IMR-90 (cell line): ENCODE results near the gene SPSB4. TPM values are rescaled to one million over a fixed set of nuclear protein-coding genes. Genes with fewer than 3 reads are reported as not detected.

ENCODE experiments used
- ATAC-seq: fragments of 200-7000 bp; cut with Tn5 transposase; 2 replicates; pipeline ENCODE4 v1.9.1; 2020; ENCODE audit warnings: low read depth, mild to moderate bottlenecking, moderate library complexity
- BruUV-seq: library from RNA; stranded (reverse); fragments of 400-500 nt; replicated peaks from 2 replicates; lab custom pipeline; 2021; lab: Mats Ljungman, UMichigan
- CTCF ChIA-PET: fragments of 300-600 bp; formaldehyde crosslinking; extraction: SDS; loops from one replicate; lab custom pipeline; 2021; ENCODE audit warnings: antibody characterized with exemption; lab: Yijun Ruan, JAX
- POLR2A ChIA-PET: fragments of 300-600 bp; sonication (Branson Sonifier 250); formaldehyde crosslinking; loops from one replicate; lab custom pipeline; 2022; ENCODE audit warnings: antibody characterized with exemption; ENCODE audit not compliant: unreplicated experiment; lab: Charles Lee
- DNase-seq: peaks from one replicate; pipeline ENCODE4 v3.0.0; 2013
- H2AFZ ChIP-seq: replicated peaks from 2 replicates; pipeline ENCODE3; 2013; ENCODE audit warnings: low read length, mild to moderate bottlenecking; ENCODE audit not compliant: poor library complexity
- H2AK5ac ChIP-seq: 2 replicates; pipeline ENCODE4 v1.6.1; 2013; ENCODE audit warnings: low read depth, low read length, inconsistent platforms
- H2AK9ac ChIP-seq: replicated peaks from 2 replicates; pipeline ENCODE3; 2013; ENCODE audit warnings: mild to moderate bottlenecking, low read depth, low read length, moderate library complexity; ENCODE audit not compliant: poor library complexity
- H2BK120ac ChIP-seq: 2 replicates; pipeline ENCODE4 v1.6.1; 2013; ENCODE audit warnings: low read depth, low read length, inconsistent platforms
- H2BK15ac ChIP-seq: 3 replicates; pipeline ENCODE4 v1.6.1; 2013; ENCODE audit warnings: low read depth, low read length, inconsistent platforms
- H2BK20ac ChIP-seq: 2 replicates; pipeline ENCODE4 v1.6.1; 2013; ENCODE audit warnings: low read depth, mild to moderate bottlenecking, inconsistent platforms, low read length, moderate library complexity
- H2BK5ac ChIP-seq: 2 replicates; pipeline ENCODE4 v1.6.1; 2013; ENCODE audit warnings: mild to moderate bottlenecking, low read depth, low read length, inconsistent platforms; ENCODE audit not compliant: poor library complexity, severe bottlenecking
- H3K14ac ChIP-seq: replicated peaks from 2 replicates; pipeline ENCODE4 v1.6.1; 2013; ENCODE audit warnings: low read depth, low read length, inconsistent platforms
- H3K18ac ChIP-seq: 2 replicates; pipeline ENCODE4 v1.6.1; 2013; ENCODE audit warnings: low read depth, low read length, control low read depth
- H3K23ac ChIP-seq: 2 replicates; pipeline ENCODE4 v1.6.1; 2013; ENCODE audit warnings: low read depth, low read length, inconsistent platforms
- H3K27ac ChIP-seq: 2 replicates; pipeline ENCODE4 v1.5.1; 2013; ENCODE audit warnings: mild to moderate bottlenecking, control low read depth, low read length; ENCODE audit not compliant: insufficient read depth
- H3K27me3 ChIP-seq: 2 replicates; pipeline ENCODE4 v1.6.1; 2013; ENCODE audit warnings: low read length; ENCODE audit not compliant: control insufficient read depth, insufficient read depth
- H3K36me3 ChIP-seq: 2 replicates; pipeline ENCODE4 v1.6.1; 2013; ENCODE audit warnings: low read length, mixed read lengths; ENCODE audit not compliant: control insufficient read depth, insufficient read depth
- H3K4ac ChIP-seq: 2 replicates; pipeline ENCODE4 v1.6.1; 2013; ENCODE audit warnings: low read depth, low read length, inconsistent platforms
- H3K4me1 ChIP-seq: 2 replicates; pipeline ENCODE4 v1.6.1; 2013; ENCODE audit warnings: low read length, mixed read lengths; ENCODE audit not compliant: control insufficient read depth, insufficient read depth
- H3K4me2 ChIP-seq: 2 replicates; pipeline ENCODE4 v1.6.1; 2013; ENCODE audit warnings: low read depth, mild to moderate bottlenecking, control low read depth, low read length, moderate library complexity
- H3K4me3 ChIP-seq: 2 replicates; pipeline ENCODE4 v1.5.1; 2013; ENCODE audit warnings: low read depth, mild to moderate bottlenecking, control low read depth, low read length, moderate library complexity; ENCODE audit not compliant: insufficient read depth
- H3K56ac ChIP-seq: 2 replicates; pipeline ENCODE4 v1.6.1; 2013; ENCODE audit warnings: low read length, inconsistent platforms; ENCODE audit not compliant: insufficient read depth; ENCODE audit errors: extremely low read depth
- H3K79me1 ChIP-seq, 2 experiments: 2 replicates each; pipeline ENCODE4 v1.6.1; 2013; ENCODE audit warnings: low read length in 2 of 2, inconsistent platforms in 1 of 2, low read depth in 1 of 2
- H3K9ac ChIP-seq: 2 replicates; pipeline ENCODE4 v1.6.1; 2013; ENCODE audit warnings: low read depth, low read length, control low read depth
- H3K9me1 ChIP-seq: 2 replicates; pipeline ENCODE4 v1.6.1; 2013; ENCODE audit warnings: low read length, inconsistent platforms; ENCODE audit not compliant: insufficient read depth
- H3K9me3 ChIP-seq: 2 replicates; pipeline ENCODE4 v1.6.1; 2013; ENCODE audit warnings: low read length; ENCODE audit not compliant: control insufficient read depth, insufficient read depth
- H4K20me1 ChIP-seq: 2 replicates; pipeline ENCODE4 v1.6.1; 2013; ENCODE audit warnings: low read length, inconsistent platforms; ENCODE audit not compliant: insufficient read depth
- H4K5ac ChIP-seq: 2 replicates; pipeline ENCODE4 v1.6.1; 2013; ENCODE audit warnings: mild to moderate bottlenecking, low read depth, low read length, control low read depth
- H4K8ac ChIP-seq, 2 experiments: 2 replicates each; pipeline ENCODE4 v1.6.1; 2013; ENCODE audit warnings: low read depth in 2 of 2, low read length in 2 of 2, control low read depth in 1 of 2, inconsistent platforms in 1 of 2
- H4K91ac ChIP-seq: 2 replicates; pipeline ENCODE4 v1.6.1; 2013; ENCODE audit warnings: low read depth, low read length, inconsistent platforms; ENCODE audit not compliant: insufficient read depth
- CEBPB ChIP-seq: IDR thresholded peaks from 2 replicates; pipeline ENCODE4 v1.6.1; 2012; ENCODE audit warnings: low read depth, low read length, improper control_type of control experiment
- CHD1 ChIP-seq: IDR thresholded peaks from 2 replicates; pipeline ENCODE4 v1.6.1; 2012; ENCODE audit warnings: low read depth, low read length, improper control_type of control experiment
- CTCF ChIP-seq: conservative IDR thresholded peaks from 2 replicates; pipeline ENCODE4 v1.5.1; 2012; ENCODE audit warnings: mild to moderate bottlenecking, low read depth, low read length, improper control_type of control experiment
- MAZ ChIP-seq: IDR thresholded peaks from 2 replicates; pipeline ENCODE4 v1.6.1; 2012; ENCODE audit warnings: low read depth, mild to moderate bottlenecking, low read length, improper control_type of control experiment, moderate library complexity, borderline replicate concordance
- MXI1 ChIP-seq: IDR thresholded peaks from 2 replicates; pipeline ENCODE4 v1.6.1; 2012; ENCODE audit warnings: low read depth, mild to moderate bottlenecking, low read length, moderate library complexity, borderline replicate concordance
- NFE2L2 ChIP-seq: fragments of 150-350 bp; IDR thresholded peaks from 2 replicates; pipeline ENCODE4 v1.6.1; 2016; ENCODE audit warnings: low read depth, mild to moderate bottlenecking, low read length
- POLR2A ChIP-seq: IDR thresholded peaks from 2 replicates; pipeline ENCODE4 v1.6.1; 2012; ENCODE audit warnings: mild to moderate bottlenecking, low read depth, low read length
- SMC3 ChIP-seq: fragments of 150-350 bp; IDR thresholded peaks from 2 replicates; pipeline ENCODE4 v1.6.1; 2016; ENCODE audit warnings: low read depth, mild to moderate bottlenecking, antibody characterized with exemption, low read length, moderate library complexity
- USF2 ChIP-seq: fragments of 150-350 bp; IDR thresholded peaks from 2 replicates; pipeline ENCODE4 v1.6.1; 2017; ENCODE audit warnings: mild to moderate bottlenecking, antibody characterized with exemption, low read length, low read depth
- WGBS, 2 experiments: methylation state at CpG; one replicate each; pipeline versions ENCODE4 v1.1.5 to v1.1.7; 2013; ENCODE audit warnings: missing lambda C conversion rate in 2 of 2; ENCODE audit not compliant: insufficient read length in 1 of 2; ENCODE audit errors: extremely low coverage in 2 of 2; 5-methylcytosine and 5-hydroxymethylcytosine counted together
- dilution Hi-C: fragments of 300-500 bp; cut with HindIII; formaldehyde crosslinking; loops from one replicate; pipeline ENCODE4 v1.14.3; 2018; ENCODE audit warnings: low sequenced_read_pairs; ENCODE audit not compliant: unreplicated experiment
- in situ Hi-C: fragments of 300-500 bp; cut with MboI; formaldehyde crosslinking; loops from 3 replicates; pipeline ENCODE4 v1.14.3; 2019; ENCODE audit warnings: low sequenced_read_pairs, inconsistent platforms, mixed read lengths
- intact Hi-C: fragments of 100-400 bp; cut with micrococcal nuclease; formaldehyde crosslinking; loops from 2 replicates; pipeline ENCODE4 v1.10.0; 2022
- polyA plus RNA-seq, 3 experiments: library from polyadenylated mRNA; depleted of rRNA; stranded (reverse); fragments of >200 nt; gene quantifications; 2 replicates each; pipeline ENCODE4 v1.2.3, GENCODE V29; 2012; ENCODE audit warnings: low replicate concordance in 1 of 3
- total RNA-seq: library from RNA; depleted of rRNA; stranded (reverse); fragments of >200 nt; gene quantifications from 2 replicates; pipeline ENCODE4 v1.2.3, GENCODE V29; 2012
- TF ChIP-seq, protein P1 (sequence below): fragments of 150-350 bp; IDR thresholded peaks from 2 replicates; pipeline ENCODE4 v1.6.1; 2016; ENCODE audit warnings: low read depth, mild to moderate bottlenecking, low read length, moderate library complexity, borderline replicate concordance

Gene SPSB4
- total and polyA plus RNA-seq, 2 of the 4 experiments (the other 2 are of a cell fraction): not detected

- dilution Hi-C loops (no loop called here), in situ Hi-C loops (no loop called here), intact Hi-C loops (no loop called here)
- Histone ChIP-seq H4K91ac (no peak overlapping the region), H3K9ac (no peak overlapping the region), H4K5ac (no peak overlapping the region), H3K4me3 (no peak overlapping the region), H2BK20ac (no peak overlapping the region), H2AK9ac (no peak overlapping the region), H3K79me1 (no peaks in the 10 kb centered on the region), H3K36me3 (no peaks in the 10 kb centered on the region), H3K9me1 (no peaks in the 10 kb centered on the region), H3K27ac (no peak overlapping the region), H3K23ac (no peak overlapping the region), H2BK120ac (no peak overlapping the region), H3K4ac (no peak overlapping the region), H2AK5ac (no peak overlapping the region), H3K27me3 (peaks cover 5% of the 10 kb centered on the region; the same call in 1 of the 2 replicates), H3K14ac (no peak overlapping the region), H2BK15ac (no peak overlapping the region), H4K8ac (no peak overlapping the region), H3K56ac (no peak overlapping the region), H3K4me2 (no peak overlapping the region), H4K20me1 (no peaks in the 10 kb centered on the region), H2AFZ (no peak overlapping the region), H3K9me3 (no peaks in the 10 kb centered on the region), H3K18ac (no peak overlapping the region), H3K4me1 (no peaks in the 10 kb centered on the region), H2BK5ac (no peak overlapping the region)
- ATAC-seq: no peak
- DNase-seq: no peak
- BruUV-seq: no TSS peak
- CTCF ChIA-PET: no interaction called here
- 49% methylated on average over 3 of the region's 5 CpGs; no CpG with 5 or more reads in 1 of the 2 experiments for WGBS, 2 experiments
- POLR2A ChIA-PET: interaction anchor here (0.6 kb wide), 1 partner anchor 10 kb away, joined by 3 read pairs; no protein-coding TSS in a partner anchor
- no peak for TF ChIP-seq USF2
- no peak for TF ChIP-seq MXI1
- TF ChIP-seq MAZ: no peak
- no peak for TF ChIP-seq POLR2A
- no peak for TF ChIP-seq SMC3
- no peak for TF ChIP-seq NFE2L2
- TF ChIP-seq CHD1: no peak
- TF ChIP-seq, protein P1, sequence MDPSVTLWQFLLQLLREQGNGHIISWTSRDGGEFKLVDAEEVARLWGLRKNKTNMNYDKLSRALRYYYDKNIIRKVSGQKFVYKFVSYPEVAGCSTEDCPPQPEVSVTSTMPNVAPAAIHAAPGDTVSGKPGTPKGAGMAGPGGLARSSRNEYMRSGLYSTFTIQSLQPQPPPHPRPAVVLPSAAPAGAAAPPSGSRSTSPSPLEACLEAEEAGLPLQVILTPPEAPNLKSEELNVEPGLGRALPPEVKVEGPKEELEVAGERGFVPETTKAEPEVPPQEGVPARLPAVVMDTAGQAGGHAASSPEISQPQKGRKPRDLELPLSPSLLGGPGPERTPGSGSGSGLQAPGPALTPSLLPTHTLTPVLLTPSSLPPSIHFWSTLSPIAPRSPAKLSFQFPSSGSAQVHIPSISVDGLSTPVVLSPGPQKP: no peak
- no peak for TF ChIP-seq CTCF
- no peak for TF ChIP-seq CEBPB
These were observed 77.1 kb downstream of the SPSB4 start for GRCh38 chr3:141128126-141128777.
